DND-41 (cell line): ENCODE data around the gene TCF7L2.

ENCODE experiments used
- CTCF ChIP-seq: IDR thresholded peaks from 2 replicates; pipeline ENCODE4 v1.5.1; 2012; ENCODE audit warnings: borderline replicate concordance, low read length, moderate library complexity, mild to moderate bottlenecking; ENCODE audit not compliant: poor library complexity, severe bottlenecking; ENCODE audit errors: extremely low read depth
- EZH2 ChIP-seq: IDR thresholded peaks from 3 replicates; pipeline ENCODE4 v1.6.1; 2012; ENCODE audit warnings: borderline replicate concordance, low read depth, mild to moderate bottlenecking, moderate library complexity, low read length, inconsistent platforms; ENCODE audit not compliant: severe bottlenecking

GRCh38 chr10:112959207-112959838 is 9.3 kb downstream of the TCF7L2 start:
- no peak for TF ChIP-seq CTCF
- no peak for TF ChIP-seq EZH2
